Natural killer cell treated with Interleukin-12 subunit alpha and Interleukin-12 subunit beta and Interleukin-15 and Interleukin-18, amount 100 ng/mL, for 72 hours (primary cell): ENCODE data around the gene KIAA0232. TPM values are rescaled to one million over a fixed set of nuclear protein-coding genes. Genes with fewer than 3 reads are reported as not detected.
"Not testable (repeated sequence)": the region's sequence is repeated elsewhere in the genome, so short reads cannot be mapped to it uniquely, and the experiment has no call there.

Source experiments
- ATAC-seq, 2 donors: fragments of 150-1000 bp; cut with Tn5 transposase in 1 of 2; sonication (Bioruptor Pico), chemical (Tn5 transposase) in 1 of 2; 2 replicates each; pipeline ENCODE4 v1.10.0; 2021
- DNase-seq: peaks from one replicate; pipeline ENCODE4 v3.0.0; 2022; ENCODE audit warnings: low spot score
- H3K27ac Mint-ChIP-seq, 2 donors: 1 replicate in 1 of 2; 2 replicates in 1 of 2; pipeline ENCODE4 v1.8.0; 2022; ENCODE audit warnings: mixed read lengths in 2 of 2, mild to moderate bottlenecking in 1 of 2, moderate library complexity in 1 of 2
- H3K27me3 Mint-ChIP-seq, 2 donors: 1 replicate in 1 of 2; 2 replicates in 1 of 2; pipeline ENCODE4 v1.8.0; 2022; ENCODE audit warnings: mixed read lengths in 2 of 2
- H3K36me3 Mint-ChIP-seq: one replicate; pipeline ENCODE4 v1.8.0; 2022; ENCODE audit warnings: mixed read lengths
- H3K4me1 Mint-ChIP-seq, 2 donors: 1 replicate in 1 of 2; 2 replicates in 1 of 2; pipeline ENCODE4 v1.8.0; 2022; ENCODE audit warnings: low read depth in 2 of 2, mixed read lengths in 2 of 2, mild to moderate bottlenecking in 1 of 2
- H3K4me3 Mint-ChIP-seq: one replicate; pipeline ENCODE4 v1.8.0; 2022; ENCODE audit warnings: mixed read lengths
- H3K9me3 Mint-ChIP-seq: 2 replicates; pipeline ENCODE4 v1.8.0; 2022; ENCODE audit warnings: mixed read lengths
- total RNA-seq, 2 donors: library from RNA; stranded (reverse); gene quantifications; one replicate each; pipeline ENCODE4 v1.2.3, GENCODE V29; 2022

The KIAA0232 gene
- total RNA-seq, 2 donors from 2014 or later = 19.5 to 20.6 TPM

DNA sequence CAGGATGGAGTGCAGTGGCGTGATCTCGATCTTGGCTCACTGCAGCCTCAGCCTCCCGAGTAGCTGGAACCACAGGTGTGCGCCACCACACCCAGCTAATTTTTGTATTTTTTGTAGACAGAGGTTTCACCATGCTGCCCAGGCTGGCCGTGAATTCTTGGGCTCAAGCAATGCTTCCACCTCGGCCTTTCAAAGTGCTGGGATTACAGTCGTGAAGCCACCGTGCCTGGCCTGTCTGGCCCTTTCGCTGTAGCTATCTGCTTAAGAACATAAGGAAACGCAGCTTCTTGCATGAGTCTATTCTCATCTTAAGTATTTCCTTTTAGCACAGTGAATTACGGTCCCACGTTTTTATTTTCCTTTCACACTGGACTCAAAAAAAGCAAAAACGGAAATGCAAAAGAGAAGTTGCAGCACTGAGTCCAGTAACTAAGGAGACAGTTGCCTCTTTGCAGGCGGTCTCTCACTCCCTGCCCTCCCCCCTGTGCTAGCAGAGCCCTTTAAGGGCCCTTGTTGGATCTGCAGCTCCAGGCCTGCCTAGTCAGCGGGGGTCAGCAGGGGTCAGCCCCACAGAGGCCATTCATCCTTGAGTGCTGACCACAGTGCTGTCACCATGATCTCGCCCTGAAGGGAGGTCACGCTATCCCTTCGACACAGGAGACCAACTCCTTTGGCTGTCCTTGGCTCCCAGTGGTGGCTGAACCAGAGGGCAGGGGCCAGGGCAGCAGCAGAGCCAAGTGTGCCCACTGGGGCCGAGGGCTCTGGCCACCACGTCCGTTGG, 105.3 kb downstream of the KIAA0232 start:
- ATAC-seq (no peak), DNase-seq (no peak)
- Mint-ChIP-seq H3K36me3 (peaks cover under 1% of the 10 kb centered on the region), H3K4me3 (no peak overlapping the region), H3K27me3 (no peaks in the 10 kb centered on the region), H3K9me3 (no peaks in the 10 kb centered on the region), H3K4me1 (peaks cover 14 to 19% of the 10 kb centered on the region in 2 donors), H3K27ac (no peak overlapping the region)

DNA sequence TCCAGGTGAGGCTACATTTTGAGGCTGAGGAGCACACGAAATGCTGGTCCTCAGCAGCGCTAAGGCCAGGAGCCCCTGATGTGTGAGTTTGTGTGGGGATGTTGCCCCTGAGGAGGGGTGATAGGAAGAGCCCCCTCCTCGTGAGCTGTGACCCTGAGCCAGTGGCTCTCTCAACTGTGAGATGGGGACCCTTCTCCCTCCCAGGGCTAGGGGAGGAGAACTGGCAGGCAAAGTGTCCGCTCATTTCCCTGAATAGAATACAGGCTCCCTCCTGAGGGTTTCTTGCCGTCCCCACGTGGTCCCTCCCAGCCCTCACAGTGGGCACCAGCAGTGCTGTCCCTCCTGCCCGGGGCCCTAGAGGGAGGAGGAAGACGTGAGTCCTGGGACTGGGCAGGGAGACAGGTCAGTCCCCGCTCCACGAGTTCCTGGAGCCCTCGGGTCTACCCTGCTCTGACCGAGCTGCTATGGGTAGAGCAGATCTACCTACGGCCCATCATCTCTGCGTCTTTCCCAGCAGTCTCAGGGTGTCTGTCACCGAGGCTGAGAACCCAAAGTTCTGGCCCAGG, 106.1 kb downstream of the KIAA0232 start:
- Mint-ChIP-seq H3K4me3 (no peak overlapping the region), H3K27ac (no peak overlapping the region), H3K27me3 (no peaks in the 10 kb centered on the region), H3K9me3 (no peaks in the 10 kb centered on the region), H3K36me3 (no peaks in the 10 kb centered on the region), H3K4me1 (peaks cover 20 to 23% of the 10 kb centered on the region in 2 donors)
- no peak for ATAC-seq
- DNase-seq = no peak

DNA sequence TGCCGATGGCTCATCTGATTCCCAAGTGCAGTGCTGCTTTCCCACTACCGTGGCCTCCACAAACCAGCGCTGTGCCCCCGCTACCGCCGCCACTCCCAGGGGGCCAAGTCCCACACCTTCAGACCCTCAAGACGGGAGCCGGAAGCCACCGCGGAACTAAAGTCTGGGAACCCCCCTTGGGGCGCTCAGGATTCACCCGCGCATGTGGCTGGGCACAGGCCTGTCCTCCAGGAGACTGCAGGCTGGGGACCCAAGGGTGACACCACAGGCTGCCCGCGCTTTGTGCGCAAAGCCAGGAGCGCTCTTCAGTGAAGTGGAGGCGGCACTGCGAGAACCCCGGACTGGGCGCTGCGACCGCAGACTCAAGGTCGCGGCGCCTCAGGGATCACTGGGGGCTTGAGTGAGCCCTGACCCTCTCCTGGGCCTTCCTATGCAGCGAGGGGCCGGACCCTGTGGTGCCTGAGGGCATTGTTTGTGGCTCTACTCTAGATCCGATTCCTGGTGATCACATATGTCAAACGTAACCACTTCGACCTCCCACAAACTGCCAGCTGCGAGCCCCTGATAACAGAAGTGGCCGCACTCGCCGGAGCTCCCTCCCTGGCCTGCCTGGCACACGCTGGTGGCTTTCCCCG, 106.7 kb downstream of the KIAA0232 start:
- DNase-seq (no peak), ATAC-seq (no peak)
- H3K27ac Mint-ChIP-seq = no peak overlapping the region
- no peaks in the 10 kb centered on the region for H3K27me3 Mint-ChIP-seq
- H3K36me3 Mint-ChIP-seq = no peaks in the 10 kb centered on the region
- H3K9me3 Mint-ChIP-seq = no peaks in the 10 kb centered on the region
- no peak overlapping the region for H3K4me3 Mint-ChIP-seq
- H3K4me1 Mint-ChIP-seq = peaks cover 25 to 27% of the 10 kb centered on the region in 2 donors

DNA sequence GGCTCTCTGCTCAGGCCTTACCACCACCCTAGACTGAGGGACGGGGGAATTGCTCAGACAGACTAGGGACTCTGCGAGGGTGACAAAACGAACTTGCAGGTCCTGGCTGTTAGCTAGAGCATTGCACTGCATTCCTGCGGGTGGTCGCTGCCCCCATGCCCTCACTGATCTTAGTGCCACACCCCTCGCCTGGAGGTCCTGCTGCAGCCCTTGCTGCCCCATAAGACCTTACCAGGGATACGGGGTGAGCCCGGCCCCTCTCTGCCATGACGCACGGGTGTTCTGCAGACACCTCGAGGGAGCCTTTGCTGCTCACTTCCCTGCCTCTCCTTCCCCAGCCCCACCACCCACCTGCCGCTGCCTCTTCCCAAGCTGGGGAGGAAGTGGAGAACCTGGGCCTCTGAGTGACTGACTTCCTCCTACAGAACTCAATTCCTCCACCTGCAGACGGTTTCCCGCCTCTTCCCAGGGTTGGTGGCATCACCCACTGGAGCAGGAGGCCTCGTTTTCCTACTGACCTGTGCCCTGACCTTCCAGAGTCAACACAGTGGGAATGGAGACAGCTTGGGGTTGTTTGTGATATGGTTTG, 107.3 kb downstream of the KIAA0232 start:
- no peaks in the 10 kb centered on the region for H3K9me3 Mint-ChIP-seq
- H3K27ac Mint-ChIP-seq = no peak overlapping the region
- no peaks in the 10 kb centered on the region for H3K27me3 Mint-ChIP-seq
- H3K4me1 Mint-ChIP-seq = peaks cover 28% of the 10 kb centered on the region in 2 donors
- H3K36me3 Mint-ChIP-seq = no peaks in the 10 kb centered on the region
- DNase-seq (no peak), ATAC-seq (no peak)
- no peak overlapping the region for H3K4me3 Mint-ChIP-seq

DNA sequence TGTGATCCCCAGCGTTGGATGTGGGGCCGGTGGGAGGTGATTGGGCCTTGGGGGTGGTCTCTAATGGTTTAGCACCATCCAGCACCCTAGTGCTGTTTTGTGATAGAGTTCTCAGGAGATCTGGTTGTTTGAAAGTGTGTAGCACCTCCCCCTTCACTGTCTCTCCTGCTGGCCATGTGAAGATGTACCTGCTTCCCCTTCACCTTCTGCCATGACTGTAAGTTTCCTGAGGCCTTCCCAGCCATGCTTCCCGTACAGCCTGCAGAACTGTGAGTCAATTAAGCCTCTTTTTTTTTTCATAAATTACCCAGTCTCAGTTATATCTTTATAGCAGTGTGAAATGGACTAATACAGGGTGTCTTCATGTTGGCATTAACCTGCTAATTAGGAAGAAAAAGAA, 107.8 kb downstream of the KIAA0232 start:
- no peak for ATAC-seq
- no peak overlapping the region for H3K4me3 Mint-ChIP-seq
- no peaks in the 10 kb centered on the region for H3K36me3 Mint-ChIP-seq
- H3K27ac Mint-ChIP-seq = peak overlapping the region in 1 of 2 donors; percentile 80
- H3K4me1 Mint-ChIP-seq = peaks cover 29 to 32% of the 10 kb centered on the region in 2 donors
- H3K9me3 Mint-ChIP-seq = no peaks in the 10 kb centered on the region
- no peaks in the 10 kb centered on the region for H3K27me3 Mint-ChIP-seq
- no peak for DNase-seq

DNA sequence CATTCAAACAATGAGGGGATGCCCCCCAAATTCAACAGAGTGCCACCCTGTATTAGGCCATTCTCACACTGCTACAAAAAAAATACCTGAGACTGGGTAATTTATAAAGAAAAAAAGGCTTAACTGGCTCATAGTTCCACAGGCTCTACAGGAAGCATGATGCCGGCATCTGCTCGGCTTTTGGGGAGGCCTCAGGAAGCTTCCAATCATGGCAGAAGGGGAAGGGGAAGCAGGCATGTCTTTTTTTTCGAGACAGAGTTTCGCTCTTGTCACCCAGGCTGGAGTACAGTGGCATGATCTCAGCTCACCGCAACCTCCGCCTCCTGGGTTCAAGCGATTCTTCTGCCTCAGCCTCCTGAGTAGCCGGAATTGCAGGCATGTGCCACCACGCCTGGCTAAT, 108.4 kb downstream of the KIAA0232 start:
- not testable (repeated sequence) for H3K36me3 Mint-ChIP-seq, ATAC-seq, H3K27me3 Mint-ChIP-seq, H3K9me3 Mint-ChIP-seq, DNase-seq, H3K4me3 Mint-ChIP-seq
- H3K27ac Mint-ChIP-seq = peak overlapping the region in 1 of 2 donors; percentile 80
- H3K4me1 Mint-ChIP-seq = peaks cover 28 to 32% of the 10 kb centered on the region in 2 donors

DNA sequence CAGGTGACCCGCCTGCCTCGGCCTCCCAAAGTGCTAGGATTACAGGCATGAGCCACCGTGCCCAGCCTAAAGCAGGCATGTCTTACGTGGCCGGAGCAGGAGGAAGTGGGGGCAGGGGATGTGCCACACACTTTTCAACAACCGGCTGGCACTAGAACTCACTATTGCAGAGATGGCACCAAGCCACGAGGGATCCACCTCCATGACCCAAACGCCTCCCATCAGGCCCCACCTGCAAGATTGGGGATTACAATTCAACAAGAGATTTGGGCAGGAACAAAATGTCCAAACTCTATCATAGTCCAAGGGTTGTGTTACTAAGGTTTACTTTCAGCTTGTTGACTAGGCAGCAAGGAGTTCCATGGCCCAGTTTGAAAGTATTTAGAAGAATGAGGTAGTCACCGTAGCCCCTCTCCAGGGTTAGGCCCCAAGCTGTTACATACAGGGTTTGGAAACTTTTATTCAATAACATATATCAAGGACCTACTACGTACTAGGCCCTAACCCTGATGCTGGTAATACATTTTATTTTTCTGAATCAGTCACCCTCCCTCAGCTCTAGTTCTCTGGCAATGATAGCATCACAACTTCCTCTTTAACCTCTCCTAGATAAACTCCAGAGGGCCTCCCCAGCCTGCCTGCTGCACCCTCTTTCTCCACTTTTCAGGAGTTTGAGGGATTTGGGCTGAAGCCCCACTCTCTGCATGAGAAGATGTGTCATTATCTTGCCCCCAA, 109.1 kb downstream of the KIAA0232 start:
- DNase-seq (no peak), ATAC-seq (peak in 1 of 2 donors; percentile 10)
- Mint-ChIP-seq H3K9me3 (no peaks in the 10 kb centered on the region), H3K4me3 (peak overlapping the region; percentile 74), H3K4me1 (peaks cover 26 to 32% of the 10 kb centered on the region in 2 donors), H3K36me3 (no peaks in the 10 kb centered on the region), H3K27ac (peak overlapping the region; percentile 75 to 80), H3K27me3 (no peaks in the 10 kb centered on the region)

DNA sequence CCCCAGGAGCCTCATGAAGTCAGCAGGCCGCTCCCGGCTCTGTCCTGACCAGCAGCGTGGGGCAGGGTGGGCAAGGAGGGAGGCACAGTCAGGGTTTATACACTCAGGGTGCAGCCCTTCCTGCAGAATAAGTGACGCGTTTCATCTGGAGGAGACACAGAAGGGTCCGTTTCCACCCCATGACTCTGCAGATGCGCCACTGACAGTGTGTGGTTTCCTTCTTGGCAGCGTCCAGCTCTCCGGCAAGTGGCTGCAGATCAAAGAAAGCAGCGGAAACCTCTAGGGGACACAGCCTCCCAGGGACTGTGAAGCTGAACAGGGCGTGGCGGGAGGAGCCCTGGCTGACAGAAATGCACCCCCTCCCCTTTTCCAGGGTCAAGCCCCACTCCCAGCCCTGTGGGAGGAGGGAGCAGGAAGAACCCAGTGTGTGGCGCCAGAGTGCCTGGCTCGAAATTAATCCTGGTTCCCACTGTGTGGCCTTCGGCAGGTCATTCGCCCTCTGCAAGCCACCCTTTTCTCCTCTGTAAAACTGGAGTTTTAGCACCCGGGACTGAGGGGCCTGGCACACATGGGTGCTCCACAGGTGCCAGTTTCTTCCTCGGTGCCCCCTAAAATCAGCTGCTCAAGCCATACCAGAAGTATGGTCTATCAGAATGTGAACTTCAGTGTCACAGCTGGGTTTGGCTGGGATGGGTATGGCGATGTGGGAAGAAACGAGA, 109.8 kb downstream of the KIAA0232 start:
- Mint-ChIP-seq H3K27me3 (no peaks in the 10 kb centered on the region), H3K36me3 (no peaks in the 10 kb centered on the region), H3K4me3 (peak overlapping the region; percentile 74), H3K9me3 (no peaks in the 10 kb centered on the region), H3K4me1 (peaks cover 26 to 32% of the 10 kb centered on the region in 2 donors), H3K27ac (peak overlapping the region; percentile 75 to 80)
- peak; percentile 83 to 87 for ATAC-seq
- no peak for DNase-seq

DNA sequence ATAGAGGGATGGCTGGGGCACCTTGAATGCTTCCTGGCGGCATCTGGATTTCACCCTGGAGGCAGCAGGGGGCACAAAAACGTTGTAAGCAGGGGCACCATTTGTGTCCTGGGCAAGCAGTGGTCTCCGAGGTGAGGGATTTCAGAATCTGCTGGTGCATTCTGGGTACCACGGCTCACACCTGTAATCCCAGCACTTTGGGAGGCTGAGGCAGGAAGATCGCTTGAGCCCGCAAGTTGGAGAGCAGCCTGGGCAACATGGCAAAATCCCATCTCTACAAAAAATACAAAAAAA, 110.3 kb downstream of the KIAA0232 start:
- peak overlapping the region; percentile 75 to 80 for H3K27ac Mint-ChIP-seq
- H3K36me3 Mint-ChIP-seq = no peaks in the 10 kb centered on the region
- H3K4me3 Mint-ChIP-seq = peak overlapping the region; percentile 74
- H3K9me3 Mint-ChIP-seq = no peaks in the 10 kb centered on the region
- H3K27me3 Mint-ChIP-seq = no peaks in the 10 kb centered on the region
- no peak for DNase-seq
- ATAC-seq = no peak
- peaks cover 26 to 32% of the 10 kb centered on the region in 2 donors for H3K4me1 Mint-ChIP-seq

DNA sequence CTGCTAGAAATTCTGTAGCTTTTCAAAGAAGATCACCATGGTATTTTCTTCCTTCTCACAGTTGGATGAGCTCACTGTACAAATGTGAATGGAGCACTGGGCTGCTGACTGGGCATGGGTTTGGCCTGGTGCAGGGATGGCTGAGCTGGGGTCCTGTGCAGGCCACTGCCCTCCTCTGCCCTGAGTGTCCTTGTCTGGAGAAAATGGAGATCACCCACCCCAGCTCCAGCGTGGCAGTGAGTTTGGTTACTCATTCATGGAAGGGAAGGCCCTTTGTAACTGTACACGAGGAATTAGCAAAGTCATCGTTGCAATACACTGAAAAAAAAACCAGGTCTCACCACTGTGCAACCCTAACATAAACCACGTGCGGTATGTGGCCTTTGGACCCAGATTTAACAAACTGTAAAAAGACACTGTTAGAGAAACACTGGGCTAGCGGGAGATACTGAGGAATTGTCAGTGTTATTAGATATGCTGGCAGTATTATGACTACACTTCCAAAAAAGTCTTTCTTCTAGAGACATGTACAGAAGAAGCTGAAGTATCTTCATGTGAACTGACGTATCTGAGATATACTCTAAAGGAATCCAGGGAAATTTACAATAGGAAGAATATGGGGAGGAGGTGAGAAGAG, 111.0 kb downstream of the KIAA0232 start:
- Mint-ChIP-seq H3K27ac (peak overlapping the region; percentile 20 to 80), H3K9me3 (no peaks in the 10 kb centered on the region), H3K4me3 (peak overlapping the region; percentile 74), H3K36me3 (no peaks in the 10 kb centered on the region), H3K4me1 (peaks cover 26 to 32% of the 10 kb centered on the region in 2 donors), H3K27me3 (no peaks in the 10 kb centered on the region)
- no peak for DNase-seq
- ATAC-seq = peak; percentile 3 to 56

DNA sequence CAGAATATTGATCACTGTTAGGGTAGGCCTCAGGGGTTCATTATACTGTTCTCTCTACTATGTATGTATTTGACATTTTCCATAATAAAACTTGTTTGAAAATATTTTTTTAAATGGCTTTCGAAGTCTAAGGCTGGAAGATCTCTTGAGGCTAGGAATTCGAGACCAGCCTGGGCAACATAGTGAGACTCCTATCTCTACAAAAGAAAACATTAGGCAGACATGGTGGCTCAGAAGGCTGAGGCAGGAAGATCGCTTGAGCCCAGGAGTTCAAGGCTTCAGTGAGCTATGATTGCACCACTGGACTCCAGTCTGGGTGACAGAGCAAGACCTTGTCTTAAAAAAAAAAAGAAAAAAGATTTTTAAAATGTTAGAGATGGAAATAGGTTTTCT, 111.6 kb downstream of the KIAA0232 start:
- H3K4me3 Mint-ChIP-seq = peak overlapping the region; percentile 74
- no peaks in the 10 kb centered on the region for H3K27me3 Mint-ChIP-seq
- peak overlapping the region; percentile 20 to 80 for H3K27ac Mint-ChIP-seq
- H3K9me3 Mint-ChIP-seq = no peaks in the 10 kb centered on the region
- H3K4me1 Mint-ChIP-seq = peaks cover 31 to 38% of the 10 kb centered on the region in 2 donors
- no peak for DNase-seq
- no peaks in the 10 kb centered on the region for H3K36me3 Mint-ChIP-seq
- ATAC-seq = no peak

DNA sequence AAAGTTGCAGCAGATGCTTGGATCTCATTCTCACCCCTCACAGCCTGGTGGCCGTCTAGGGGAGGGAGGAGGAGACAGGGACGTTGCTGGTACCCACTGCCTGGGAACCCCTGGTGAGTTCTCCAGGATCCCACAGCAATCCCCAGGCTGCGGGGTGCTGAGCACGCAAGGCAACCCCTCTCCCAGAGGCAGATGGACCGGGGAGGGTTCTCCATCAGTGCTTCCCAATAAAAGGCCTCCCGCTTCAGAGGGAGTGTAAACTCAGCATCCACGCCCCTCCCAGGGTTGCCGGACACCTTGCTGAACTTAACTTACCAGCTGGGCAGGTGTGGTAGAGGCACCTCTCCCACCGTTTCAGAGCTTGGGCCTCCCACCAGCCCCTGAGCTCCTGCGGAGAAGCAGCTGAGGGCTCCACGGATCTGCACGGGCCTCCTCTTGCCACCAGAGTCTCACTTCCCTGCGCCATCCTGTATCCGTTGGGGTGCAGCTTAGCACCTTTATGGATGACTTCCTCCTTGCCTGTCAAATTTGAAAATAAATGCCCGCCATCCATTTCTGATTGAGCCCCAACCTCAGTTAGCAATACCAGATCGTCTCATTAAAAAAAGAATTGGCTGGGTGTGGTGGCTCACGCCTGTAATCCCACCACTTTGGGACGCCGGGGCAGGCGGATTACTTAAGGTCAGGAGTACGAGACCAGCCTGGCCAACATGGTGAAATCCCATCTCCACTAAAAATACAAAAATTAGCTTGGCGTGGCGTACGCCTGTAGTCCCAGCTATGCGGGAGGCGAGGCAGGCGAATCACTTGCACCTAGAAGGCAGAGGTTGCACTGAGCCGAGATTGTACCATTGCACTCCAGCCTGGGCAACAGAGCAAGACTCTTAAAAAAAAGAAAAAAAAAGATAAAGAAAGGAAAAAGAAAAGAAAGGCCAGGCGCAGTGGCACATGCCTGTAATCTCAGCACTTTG, 112.3 kb downstream of the KIAA0232 start:
- H3K36me3 Mint-ChIP-seq = no peaks in the 10 kb centered on the region
- DNase-seq (peak; percentile 40), ATAC-seq (no peak)
- no peaks in the 10 kb centered on the region for H3K27me3 Mint-ChIP-seq
- H3K27ac Mint-ChIP-seq = peak overlapping the region; percentile 50 to 80
- H3K9me3 Mint-ChIP-seq = no peaks in the 10 kb centered on the region
- peaks cover 38 to 45% of the 10 kb centered on the region in 2 donors for H3K4me1 Mint-ChIP-seq
- peak overlapping the region; percentile 74 for H3K4me3 Mint-ChIP-seq
